GM21576 (cell line): Measurements from ENCODE around the gene MUCL3.
"Not testable (repeated sequence)": the region's sequence is repeated elsewhere in the genome, so short reads cannot be mapped to it uniquely, and the experiment has no call there.

Experiments used
- ATAC-seq: cut with Tn5 transposase; IDR thresholded peaks from one replicate; pipeline ENCODE4 v1.9.1; 2021; ENCODE audit warnings: mild to moderate bottlenecking, moderate library complexity; ENCODE audit not compliant: unreplicated experiment

MUCL3 gene

GRCh38 chr6:30912746-30913520 is 27.8 kb upstream of the MUCL3 start:
- no peak for ATAC-seq

- ATAC-seq, result no peak
Observed at GRCh38 chr6:30913721-30914075, 27.1 kb upstream of the MUCL3 start.

GRCh38 chr6:30914076-30914853 is 26.5 kb upstream of the MUCL3 start, which contains the start of gene VARS2:
TSS of gene VARS2 (plus strand) at chr6:30914238. CDS start at chr6:30914837, 599 bp downstream.
- ATAC-seq, result peak; percentile 65

GRCh38 chr6:30914854-30915590 is 25.8 kb upstream of the MUCL3 start:
- ATAC-seq, result no peak

- no peak for ATAC-seq
Observed at GRCh38 chr6:30915591-30915946, 25.2 kb upstream of the MUCL3 start.

- no peak for ATAC-seq
Observed at GRCh38 chr6:30917041-30917440, 23.7 kb upstream of the MUCL3 start.

GRCh38 chr6:30917487-30917886 is 23.3 kb upstream of the MUCL3 start:
- no peak for ATAC-seq

- ATAC-seq, result no peak
Observed at GRCh38 chr6:30918670-30919069, 22.1 kb upstream of the MUCL3 start.

GRCh38 chr6:30922447-30922852 is 18.3 kb upstream of the MUCL3 start:
- no peak for ATAC-seq

- not testable (repeated sequence) for ATAC-seq
Observed at GRCh38 chr6:30924040-30924627, 16.6 kb upstream of the MUCL3 start.

- ATAC-seq, result no peak
Observed at GRCh38 chr6:30926644-30927043, 14.1 kb upstream of the MUCL3 start.

GRCh38 chr6:30927080-30927479 is 13.7 kb upstream of the MUCL3 start:
- not testable (repeated sequence) for ATAC-seq

- no peak for ATAC-seq
Observed at GRCh38 chr6:30928677-30929076, 12.1 kb upstream of the MUCL3 start.

GRCh38 chr6:30930506-30930905 is 10.3 kb upstream of the MUCL3 start:
- ATAC-seq, result no peak

- no peak for ATAC-seq
Observed at GRCh38 chr6:30931272-30931671, 9.5 kb upstream of the MUCL3 start.

GRCh38 chr6:30931969-30932645 is 8.7 kb upstream of the MUCL3 start, which contains the start of gene SFTA2:
TSS of gene SFTA2 (minus strand) at chr6:30932170. CDS start at chr6:30932096, 74 bp downstream.
- no peak for ATAC-seq

GRCh38 chr6:30932665-30933365 is 8.0 kb upstream of the MUCL3 start:
- no peak for ATAC-seq

GRCh38 chr6:30935018-30935417 is 5.8 kb upstream of the MUCL3 start:
- no peak for ATAC-seq

- ATAC-seq, result no peak
Observed at GRCh38 chr6:30937265-30937664, 3.5 kb upstream of the MUCL3 start.

- no peak for ATAC-seq
Observed at GRCh38 chr6:30938730-30939129, 2.0 kb upstream of the MUCL3 start.
